H1 (cell line): ENCODE results near the gene EYA2.

Experiments
- POLR2A ChIP-seq, 2 experiments: IDR thresholded peaks; 1 replicate in 1 of 2; 2 replicates in 1 of 2; pipeline ENCODE4 v1.6.1; 2011; ENCODE audit warnings: low read depth in 2 of 2, low read length in 2 of 2, mild to moderate bottlenecking in 2 of 2; ENCODE audit errors: control extremely low read depth in 1 of 2
- TF ChIP-seq, protein P1 (sequence below), 3 experiments: IDR thresholded peaks; 1 replicate in 2 of 3; 2 replicates in 1 of 3; pipeline versions ENCODE4 v1.5.1 to v1.6.1; 2011; ENCODE audit warnings: low read length in 3 of 3, mild to moderate bottlenecking in 3 of 3, inconsistent platforms in 2 of 3, low read depth in 1 of 3, moderate library complexity in 1 of 3; ENCODE audit not compliant: insufficient read depth in 1 of 3; ENCODE audit errors: control extremely low read depth in 1 of 3
- TF ChIP-seq, protein P2 (sequence below): IDR thresholded peaks from 2 replicates; pipeline ENCODE4 v1.6.1; 2011; ENCODE audit warnings: low read length, improper control_type of control experiment

DNA sequence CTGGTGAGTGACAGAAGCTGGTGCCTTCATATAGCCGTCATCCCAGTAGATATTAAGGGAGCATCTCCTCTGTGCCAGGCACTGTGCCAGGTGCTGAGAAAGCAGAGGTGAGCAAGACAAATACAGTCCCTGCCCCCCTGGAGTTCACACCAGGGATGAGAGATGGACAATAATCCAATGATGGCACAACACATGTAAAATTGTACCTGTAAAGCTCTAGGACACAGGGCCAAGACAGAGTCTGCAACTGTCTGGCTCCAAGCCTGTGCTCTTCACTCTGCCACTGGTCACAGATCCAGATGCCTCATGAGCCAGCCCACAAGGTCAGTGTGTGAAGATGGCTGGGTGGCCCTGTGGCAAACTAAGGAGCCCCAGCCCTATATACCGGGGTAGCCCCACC, 133.8 kb downstream of the EYA2 start:
- TF ChIP-seq POLR2A (IDR thresholded peaks at IDR 0.05; ENCODE audit: control extremely low read depth in 1 of 2, low read depth in 2 of 2, low read length in 2 of 2): no peak
- TF ChIP-seq, protein P1, sequence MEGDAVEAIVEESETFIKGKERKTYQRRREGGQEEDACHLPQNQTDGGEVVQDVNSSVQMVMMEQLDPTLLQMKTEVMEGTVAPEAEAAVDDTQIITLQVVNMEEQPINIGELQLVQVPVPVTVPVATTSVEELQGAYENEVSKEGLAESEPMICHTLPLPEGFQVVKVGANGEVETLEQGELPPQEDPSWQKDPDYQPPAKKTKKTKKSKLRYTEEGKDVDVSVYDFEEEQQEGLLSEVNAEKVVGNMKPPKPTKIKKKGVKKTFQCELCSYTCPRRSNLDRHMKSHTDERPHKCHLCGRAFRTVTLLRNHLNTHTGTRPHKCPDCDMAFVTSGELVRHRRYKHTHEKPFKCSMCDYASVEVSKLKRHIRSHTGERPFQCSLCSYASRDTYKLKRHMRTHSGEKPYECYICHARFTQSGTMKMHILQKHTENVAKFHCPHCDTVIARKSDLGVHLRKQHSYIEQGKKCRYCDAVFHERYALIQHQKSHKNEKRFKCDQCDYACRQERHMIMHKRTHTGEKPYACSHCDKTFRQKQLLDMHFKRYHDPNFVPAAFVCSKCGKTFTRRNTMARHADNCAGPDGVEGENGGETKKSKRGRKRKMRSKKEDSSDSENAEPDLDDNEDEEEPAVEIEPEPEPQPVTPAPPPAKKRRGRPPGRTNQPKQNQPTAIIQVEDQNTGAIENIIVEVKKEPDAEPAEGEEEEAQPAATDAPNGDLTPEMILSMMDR (IDR thresholded peaks at IDR 0.05; ENCODE audit: control extremely low read depth in 1 of 3, insufficient read depth in 1 of 3, low read depth in 1 of 3, low read length in 3 of 3): no peak
- TF ChIP-seq, protein P2, sequence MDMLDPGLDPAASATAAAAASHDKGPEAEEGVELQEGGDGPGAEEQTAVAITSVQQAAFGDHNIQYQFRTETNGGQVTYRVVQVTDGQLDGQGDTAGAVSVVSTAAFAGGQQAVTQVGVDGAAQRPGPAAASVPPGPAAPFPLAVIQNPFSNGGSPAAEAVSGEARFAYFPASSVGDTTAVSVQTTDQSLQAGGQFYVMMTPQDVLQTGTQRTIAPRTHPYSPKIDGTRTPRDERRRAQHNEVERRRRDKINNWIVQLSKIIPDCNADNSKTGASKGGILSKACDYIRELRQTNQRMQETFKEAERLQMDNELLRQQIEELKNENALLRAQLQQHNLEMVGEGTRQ: no peak
